A673 (cell line): ENCODE results near the gene NRXN3. TPM values are rescaled to one million over a fixed set of nuclear protein-coding genes. Genes with fewer than 3 reads are reported as not detected.
A peak's percentile ranks its signal among the peaks of the same experiment; 100 is the strongest.

Experiments
- BruUV-seq: library from RNA; stranded (reverse); fragments of 400-500 nt; replicated peaks from 2 replicates; lab custom pipeline; 2021; lab: Mats Ljungman, UMichigan
- CTCF ChIA-PET: fragments of 300-600 bp; sonication (Branson Sonifier 250); formaldehyde crosslinking; loops from one replicate; lab custom pipeline; 2022; ENCODE audit warnings: antibody characterized with exemption; lab: Charles Lee
- POLR2A ChIA-PET: fragments of 300-600 bp; sonication (Branson Sonifier 250); formaldehyde crosslinking; loops from one replicate; lab custom pipeline; 2022; ENCODE audit warnings: antibody characterized with exemption; ENCODE audit not compliant: low non-redundant PET; lab: Charles Lee
- DNase-seq: peaks from one replicate; pipeline ENCODE4 v3.0.0-alpha.2; 2015; ENCODE audit warnings: low spot score
- H3K27ac ChIP-seq: fragments of 200-600 bp; sonication (generic); 2 replicates; pipeline ENCODE4 v1.5.1; 2016; ENCODE audit warnings: mixed run types, low read depth, mild to moderate bottlenecking, mixed read lengths, antibody characterized with exemption, low read length; ENCODE audit not compliant: poor library complexity, severe bottlenecking
- H3K27me3 ChIP-seq: fragments of 200-600 bp; sonication (generic); replicated peaks from 2 replicates; pipeline ENCODE4 v1.6.1; 2017; ENCODE audit warnings: mixed run types, low read depth, mild to moderate bottlenecking, mixed read lengths, antibody characterized with exemption, low read length; ENCODE audit not compliant: insufficient read depth, poor library complexity
- H3K36me3 ChIP-seq: fragments of 200-600 bp; sonication (generic); 2 replicates; pipeline ENCODE4 v1.6.1; 2016; ENCODE audit warnings: mixed run types, mild to moderate bottlenecking, mixed read lengths, antibody characterized with exemption, low read length; ENCODE audit not compliant: insufficient read depth, poor library complexity, severe bottlenecking
- H3K4me1 ChIP-seq: fragments of 200-600 bp; sonication (generic); 2 replicates; pipeline ENCODE4 v1.6.1; 2017; ENCODE audit warnings: mixed run types, mild to moderate bottlenecking, mixed read lengths, antibody characterized with exemption, low read length; ENCODE audit not compliant: insufficient read depth, poor library complexity, severe bottlenecking
- H3K4me3 ChIP-seq: fragments of 200-600 bp; sonication (generic); 2 replicates; pipeline ENCODE4 v1.5.1; 2016; ENCODE audit warnings: low read depth, mixed run types, mild to moderate bottlenecking, mixed read lengths, low read length; ENCODE audit not compliant: poor library complexity, severe bottlenecking
- H3K9me3 ChIP-seq: fragments of 200-600 bp; sonication (generic); 2 replicates; pipeline ENCODE4 v1.6.1; 2016; ENCODE audit warnings: mixed run types, low read depth, mild to moderate bottlenecking, mixed read lengths, antibody characterized with exemption, low read length; ENCODE audit not compliant: poor library complexity, severe bottlenecking
- EZH2 ChIP-seq: fragments of 200-600 bp; sonication (generic); IDR thresholded peaks from 2 replicates; pipeline ENCODE4 v1.6.1; 2017; ENCODE audit warnings: borderline replicate concordance, low read depth, mild to moderate bottlenecking, mixed read lengths, antibody characterized with exemption, low read length; ENCODE audit not compliant: poor library complexity, severe bottlenecking
- intact Hi-C: fragments of 100-400 bp; cut with micrococcal nuclease; formaldehyde crosslinking; loops from one replicate; pipeline ENCODE4 v1.10.0; 2022; ENCODE audit not compliant: unreplicated experiment
- total RNA-seq: library from RNA; stranded (reverse); gene quantifications from 2 replicates; pipeline ENCODE4 v1.2.3, GENCODE V29; 2021
- TF ChIP-seq, protein P1 (sequence below): fragments of 300-800, 200-600 bp; sonication (generic); conservative IDR thresholded peaks from 2 replicates; pipeline ENCODE4 v1.5.1; 2017; ENCODE audit warnings: low read depth, mild to moderate bottlenecking, antibody characterized with exemption, low read length, moderate library complexity, mixed read lengths

The NRXN3 gene
- total RNA-seq, 1 experiment from 2014 or later, result 0.21 TPM

GRCh38 chr14:78904094-78904493 lies 733.9 kb downstream of the NRXN3 start:
- TF ChIP-seq, protein P1, sequence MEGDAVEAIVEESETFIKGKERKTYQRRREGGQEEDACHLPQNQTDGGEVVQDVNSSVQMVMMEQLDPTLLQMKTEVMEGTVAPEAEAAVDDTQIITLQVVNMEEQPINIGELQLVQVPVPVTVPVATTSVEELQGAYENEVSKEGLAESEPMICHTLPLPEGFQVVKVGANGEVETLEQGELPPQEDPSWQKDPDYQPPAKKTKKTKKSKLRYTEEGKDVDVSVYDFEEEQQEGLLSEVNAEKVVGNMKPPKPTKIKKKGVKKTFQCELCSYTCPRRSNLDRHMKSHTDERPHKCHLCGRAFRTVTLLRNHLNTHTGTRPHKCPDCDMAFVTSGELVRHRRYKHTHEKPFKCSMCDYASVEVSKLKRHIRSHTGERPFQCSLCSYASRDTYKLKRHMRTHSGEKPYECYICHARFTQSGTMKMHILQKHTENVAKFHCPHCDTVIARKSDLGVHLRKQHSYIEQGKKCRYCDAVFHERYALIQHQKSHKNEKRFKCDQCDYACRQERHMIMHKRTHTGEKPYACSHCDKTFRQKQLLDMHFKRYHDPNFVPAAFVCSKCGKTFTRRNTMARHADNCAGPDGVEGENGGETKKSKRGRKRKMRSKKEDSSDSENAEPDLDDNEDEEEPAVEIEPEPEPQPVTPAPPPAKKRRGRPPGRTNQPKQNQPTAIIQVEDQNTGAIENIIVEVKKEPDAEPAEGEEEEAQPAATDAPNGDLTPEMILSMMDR, result no peak; the same call in 1 of the 2 replicates
- no peak for TF ChIP-seq EZH2
- POLR2A ChIA-PET, result no interaction called here
- intact Hi-C loops, result no loop called here

GRCh38 chr14:78917462-78917861 lies 747.3 kb downstream of the NRXN3 start:
- no peak for TF ChIP-seq EZH2
- TF ChIP-seq, protein P1, result no peak
- CTCF ChIA-PET, result no interaction called here
- intact Hi-C loops, result no loop called here
- Histone ChIP-seq H3K4me1 (no peaks in the 10 kb centered on the region), H3K9me3 (no peaks in the 10 kb centered on the region), H3K4me3 (no peak overlapping the region), H3K27ac (no peak overlapping the region), H3K36me3 (no peaks in the 10 kb centered on the region), H3K27me3 (no peaks in the 10 kb centered on the region)
- DNase-seq, result no peak
- BruUV-seq, result no TSS peak
- POLR2A ChIA-PET, result no interaction called here

More at GRCh38 chr14:78904094-78904493, 733.9 kb downstream of the NRXN3 start:
- Histone ChIP-seq H3K4me3 (no peak overlapping the region), H3K4me1 (no peaks in the 10 kb centered on the region), H3K27me3 (peaks cover 6% of the 10 kb centered on the region), H3K27ac (no peak overlapping the region), H3K9me3 (no peaks in the 10 kb centered on the region), H3K36me3 (no peaks in the 10 kb centered on the region)
- BruUV-seq, result no TSS peak
- CTCF ChIA-PET, result no interaction called here
- DNase-seq, result no peak

GRCh38 chr14:78921856-78922255 lies 751.7 kb downstream of the NRXN3 start:
- Histone ChIP-seq H3K4me3 (no peak overlapping the region), H3K4me1 (no peaks in the 10 kb centered on the region), H3K36me3 (no peaks in the 10 kb centered on the region), H3K27me3 (no peaks in the 10 kb centered on the region), H3K9me3 (no peaks in the 10 kb centered on the region), H3K27ac (no peak overlapping the region)
- POLR2A ChIA-PET, result no interaction called here
- no TSS peak for BruUV-seq
- TF ChIP-seq, protein P1, result no peak
- no peak for TF ChIP-seq EZH2
- peak; percentile 53 for DNase-seq
- intact Hi-C loops, result no loop called here
- CTCF ChIA-PET, result interaction anchor here (0.6 kb wide), 1 partner anchor 12 kb away, joined by 9 read pairs; no protein-coding TSS in a partner anchor
